H1 (cell line): ENCODE data around the gene JMJD7. TPM values are rescaled to one million over a fixed set of nuclear protein-coding genes. Genes with fewer than 3 reads are reported as not detected.

Source experiments
- CTCF ChIA-PET: fragments of 300-600 bp; sonication (Branson Sonifier 250); formaldehyde crosslinking; loops from one replicate; lab custom pipeline; 2021; ENCODE audit not compliant: partially characterized antibody; lab: Charles Lee
- POLR2A ChIA-PET: fragments of 300-600 bp; sonication (Branson Sonifier 250); formaldehyde crosslinking; loops from one replicate; lab custom pipeline; 2021; ENCODE audit warnings: inconsistent platforms; ENCODE audit not compliant: partially characterized antibody; lab: Charles Lee
- DNase-seq, 2 experiments: peaks; one replicate each; pipeline versions ENCODE4 v3.0.0 to v3.0.0-alpha.2; 2010 to 2022; ENCODE audit warnings: low spot score in 2 of 2, low read depth in 1 of 2, mixed read lengths in 1 of 2
- FAIRE-seq: peaks from 2 replicates; lab custom pipeline; 2011; peaks lifted over from hg19 to GRCh38; lab: Jason Lieb, UNC
- H2AFZ ChIP-seq: 2 replicates; pipeline ENCODE4 v1.8.1; 2012; ENCODE audit warnings: low read length, inconsistent platforms
- H2AK5ac ChIP-seq: 2 replicates; pipeline ENCODE4 v1.6.1; 2013; ENCODE audit warnings: low read depth, low read length
- H2BK120ac ChIP-seq: replicated peaks from 2 replicates; pipeline ENCODE3; 2013; ENCODE audit warnings: low read depth, low read length, inconsistent platforms
- H2BK12ac ChIP-seq: 2 replicates; pipeline ENCODE4 v1.6.1; 2013; ENCODE audit warnings: low read depth, low read length
- H2BK15ac ChIP-seq: 2 replicates; pipeline ENCODE4 v1.6.1; 2013; ENCODE audit warnings: low read length
- H2BK20ac ChIP-seq: 2 replicates; pipeline ENCODE4 v1.6.1; 2013; ENCODE audit warnings: low read length
- H2BK5ac ChIP-seq: 2 replicates; pipeline ENCODE4 v1.6.1; 2013; ENCODE audit warnings: low read depth, low read length
- H3K14ac ChIP-seq: 2 replicates; pipeline ENCODE4 v1.6.1; 2013; ENCODE audit warnings: inconsistent platforms; ENCODE audit not compliant: insufficient read length
- H3K18ac ChIP-seq: 2 replicates; pipeline ENCODE4 v1.6.1; 2013; ENCODE audit warnings: low read length; ENCODE audit errors: extremely low read depth
- H3K23ac ChIP-seq: 2 replicates; pipeline ENCODE4 v1.6.1; 2013; ENCODE audit warnings: inconsistent platforms; ENCODE audit not compliant: insufficient read length
- H3K23me2 ChIP-seq: 2 replicates; pipeline ENCODE4 v1.6.1; 2013; ENCODE audit warnings: low read depth, low read length
- H3K27ac ChIP-seq: 2 replicates; pipeline ENCODE4 v1.6.1; 2011; ENCODE audit warnings: low read depth, low read length, inconsistent platforms
- H3K27me3 ChIP-seq, 4 experiments: replicated peaks in 1 of 4; 1 replicate in 1 of 4; 2 replicates in 3 of 4; pipeline versions ENCODE4 v1.6.1 to v1.8.1; 2011 to 2013; ENCODE audit warnings: low read length in 3 of 4, mild to moderate bottlenecking in 3 of 4, inconsistent platforms in 2 of 4, mixed read lengths in 2 of 4, moderate library complexity in 1 of 4; ENCODE audit not compliant: control insufficient read depth in 3 of 4, insufficient read depth in 3 of 4; ENCODE audit errors: extremely low read depth in 1 of 4
- H3K36me3 ChIP-seq, 4 experiments: 2 replicates each; pipeline versions ENCODE4 v1.6.1 to v1.8.1; 2011 to 2013; ENCODE audit warnings: mild to moderate bottlenecking in 4 of 4, low read length in 3 of 4, moderate library complexity in 2 of 4, control low read depth in 1 of 4, inconsistent platforms in 1 of 4; ENCODE audit not compliant: insufficient read depth in 4 of 4, control insufficient read depth in 2 of 4
- H3K4ac ChIP-seq: replicated peaks from 2 replicates; pipeline ENCODE3; 2013; ENCODE audit warnings: low read length, low read depth, mixed read lengths, inconsistent platforms; ENCODE audit not compliant: insufficient read length
- H3K4me1 ChIP-seq, 4 experiments: replicated peaks in 1 of 4; 1 replicate in 1 of 4; 2 replicates in 3 of 4; pipeline versions ENCODE4 v1.6.1 to v1.8.1; 2011 to 2013; ENCODE audit warnings: low read length in 3 of 4, inconsistent platforms in 2 of 4, mixed read lengths in 1 of 4; ENCODE audit not compliant: insufficient read depth in 4 of 4, control insufficient read depth in 3 of 4
- H3K4me2 ChIP-seq, 2 experiments: 2 replicates each; pipeline versions ENCODE4 v1.6.1 to v1.8.1; 2011 to 2013; ENCODE audit warnings: low read depth in 2 of 2, low read length in 2 of 2, control low read depth in 1 of 2, inconsistent platforms in 1 of 2, mild to moderate bottlenecking in 1 of 2; ENCODE audit not compliant: insufficient read depth in 1 of 2
- H3K4me3 ChIP-seq, 4 experiments: fragments of 200-600, 300-600 bp in 1 of 4; sonication (generic), shearing (Covaris generic), sonication (Bioruptor Twin) in 1 of 4; 2 replicates each; pipeline versions ENCODE4 v1.5.1 to v1.8.1; 2011 to 2016; ENCODE audit warnings: low read length in 4 of 4, low read depth in 3 of 4, control low read depth in 2 of 4, inconsistent platforms in 2 of 4, mild to moderate bottlenecking in 2 of 4, mixed read lengths in 1 of 4, moderate library complexity in 1 of 4; ENCODE audit not compliant: insufficient read depth in 2 of 4; ENCODE audit errors: extremely low read depth in 1 of 4
- H3K56ac ChIP-seq: replicated peaks from 2 replicates; pipeline ENCODE3; 2013; ENCODE audit warnings: low read depth, mild to moderate bottlenecking, mixed read lengths, low read length, inconsistent platforms; ENCODE audit not compliant: insufficient read length
- H3K79me1 ChIP-seq: 2 replicates; pipeline ENCODE4 v1.6.1; 2013; ENCODE audit warnings: low read depth, low read length, control low read depth
- H3K79me2 ChIP-seq, 2 experiments: 2 replicates each; pipeline versions ENCODE4 v1.6.1 to v1.8.1; 2012 to 2013; ENCODE audit warnings: low read length in 2 of 2, mild to moderate bottlenecking in 2 of 2, inconsistent platforms in 1 of 2; ENCODE audit not compliant: insufficient read depth in 2 of 2, control insufficient read depth in 1 of 2
- H3K9ac ChIP-seq, 4 experiments: replicated peaks in 1 of 4; 1 replicate in 1 of 4; 2 replicates in 3 of 4; pipeline versions ENCODE4 v1.6.1 to v1.8.1; 2011 to 2013; ENCODE audit warnings: low read depth in 3 of 4, low read length in 3 of 4, control low read depth in 2 of 4, mild to moderate bottlenecking in 2 of 4, moderate library complexity in 2 of 4, inconsistent platforms in 1 of 4; ENCODE audit errors: extremely low read depth in 1 of 4
- H3K9me3 ChIP-seq, 2 experiments: 2 replicates each; pipeline versions ENCODE4 v1.6.1 to v1.8.1; 2012 to 2013; ENCODE audit warnings: mild to moderate bottlenecking in 2 of 2, moderate library complexity in 2 of 2, control low read depth in 1 of 2, inconsistent platforms in 1 of 2, low read depth in 1 of 2, low read length in 1 of 2, mixed read lengths in 1 of 2; ENCODE audit not compliant: insufficient read depth in 2 of 2
- H4K20me1 ChIP-seq, 2 experiments: replicated peaks in 1 of 2; 2 replicates each; pipeline versions ENCODE3 to v1.8.1; 2011 to 2013; ENCODE audit warnings: inconsistent platforms in 2 of 2, low read length in 2 of 2, mild to moderate bottlenecking in 1 of 2; ENCODE audit not compliant: insufficient read depth in 2 of 2, control insufficient read depth in 1 of 2
- H4K5ac ChIP-seq: 2 replicates; pipeline ENCODE4 v1.6.1; 2013; ENCODE audit warnings: low read length, low read depth, mixed read lengths, inconsistent platforms; ENCODE audit not compliant: insufficient read length
- H4K8ac ChIP-seq: 2 replicates; pipeline ENCODE4 v1.8.0; 2013; ENCODE audit warnings: mild to moderate bottlenecking, moderate library complexity, low read length, inconsistent platforms; ENCODE audit not compliant: insufficient read depth; ENCODE audit errors: extremely low read depth
- H4K91ac ChIP-seq: replicated peaks from 2 replicates; pipeline ENCODE3; 2013; ENCODE audit warnings: low read length, mixed read lengths, inconsistent platforms; ENCODE audit not compliant: insufficient read length
- CBX5 ChIP-seq: fragments of 300-800, 300-1000 bp; sonication (generic); IDR thresholded peaks from 2 replicates; pipeline ENCODE4 v1.7.1; 2016; ENCODE audit warnings: antibody characterized with exemption, low read length, low read depth
- EZH2 ChIP-seq: fragments of 200-600 bp; sonication (generic); IDR thresholded peaks from 2 replicates; pipeline ENCODE4 v1.7.1; 2012; ENCODE audit warnings: low read depth, mild to moderate bottlenecking, moderate library complexity, low read length, inconsistent platforms; ENCODE audit not compliant: severe bottlenecking
- MAFK ChIP-seq: IDR thresholded peaks from 2 replicates; pipeline ENCODE4 v1.6.1; 2012; ENCODE audit warnings: low read depth, mild to moderate bottlenecking, improper control_type of control experiment, low read length
- POLR2A ChIP-seq, 2 experiments: IDR thresholded peaks; 1 replicate in 1 of 2; 2 replicates in 1 of 2; pipeline ENCODE4 v1.6.1; 2011; ENCODE audit warnings: low read depth in 2 of 2, low read length in 2 of 2, mild to moderate bottlenecking in 2 of 2; ENCODE audit errors: control extremely low read depth in 1 of 2
- SUZ12 ChIP-seq: fragments of 200-600 bp; sonication (generic); IDR thresholded peaks from 2 replicates; pipeline ENCODE4 v1.6.1; 2012; ENCODE audit warnings: mild to moderate bottlenecking, inconsistent platforms, low read length, moderate library complexity, mixed read lengths
- WGBS, 2 experiments: shearing (Covaris generic) in 1 of 2; methylation state at CpG; one replicate each; pipeline versions ENCODE4 v1.1.6 to v1.1.7; 2013 to 2015; ENCODE audit warnings: low lambda C conversion rate in 2 of 2, mixed read lengths in 2 of 2, inconsistent platforms in 1 of 2, low coverage in 1 of 2, missing lambda C conversion rate in 1 of 2; ENCODE audit not compliant: insufficient replicate concordance in 2 of 2, insufficient coverage in 1 of 2, insufficient read length in 1 of 2; ENCODE audit errors: extremely low coverage in 1 of 2, missing lambda C conversion rate in 1 of 2; 5-methylcytosine and 5-hydroxymethylcytosine counted together
- polyA plus RNA-seq, 7 experiments: library from polyadenylated mRNA; depleted of rRNA in 3 of 7; stranded (reverse) in 5 of 7; unstranded in 2 of 7; fragments of >200 nt in 5 of 7; fragments of 200-250 nt in 2 of 7; gene quantifications; 1 replicate in 5 of 7; 2 replicates in 1 of 7; 4 replicates in 1 of 7; pipeline versions ENCODE4 v1.2.1 to v1.2.3, GENCODE V29; 2011 to 2013; ENCODE audit warnings: missing spikeins in 2 of 7, mixed read lengths in 2 of 7
- total RNA-seq: library from RNA; stranded (reverse); fragmentation: NEBNext Ultra II Directional; extraction: Animal tissue kit (Norgen Biotek cat#: 25700); gene quantifications from 2 replicates; pipeline ENCODE4 v1.2.1, GENCODE V29; 2021

The JMJD7 gene
- total and polyA plus RNA-seq, 2 of the 8 experiments (the other 6 are each of a cell fraction or from before 2014, with no cell fraction given): 15.0 to 20.0 TPM

DNA sequence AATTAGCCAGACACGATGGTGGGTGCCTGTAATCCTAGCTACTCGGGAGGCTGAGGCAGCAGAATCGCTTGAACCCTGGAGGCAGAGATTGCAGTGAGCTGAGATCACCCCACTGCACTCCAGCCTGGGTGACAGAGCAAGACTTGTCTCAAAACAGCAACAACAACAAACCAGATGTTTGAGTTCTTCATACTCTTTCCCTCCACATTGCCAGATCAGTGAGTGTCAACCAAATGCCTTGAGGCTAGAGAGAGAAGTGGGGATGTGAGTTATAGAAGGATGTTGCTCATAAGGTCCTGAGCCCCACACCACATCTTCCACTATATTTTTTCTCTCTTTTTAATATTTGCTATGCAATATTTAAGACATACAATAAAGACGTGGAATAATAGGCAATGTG is 33.8 kb upstream of the JMJD7 start:
- Histone ChIP-seq H3K23me2 (no peaks in the 10 kb centered on the region), H2BK5ac (no peak overlapping the region), H2BK15ac (no peak overlapping the region), H4K5ac (no peak overlapping the region), H3K36me3 (no peaks in the 10 kb centered on the region), H3K18ac (no peak overlapping the region), H2BK20ac (no peak overlapping the region), H2AFZ (no peak overlapping the region), H3K9ac (no peak overlapping the region), H3K27ac (no peak overlapping the region), H2AK5ac (no peak overlapping the region), H3K4me3 (no peak overlapping the region), H3K4me1 (peaks cover 6 to 19% (median 13%) of the 10 kb centered on the region in 4 experiments; a peak in 6 of 7 replicates), H2BK120ac (no peak overlapping the region), H3K27me3 (no peaks in the 10 kb centered on the region), H3K4me2 (no peak overlapping the region), H4K91ac (no peak overlapping the region), H3K79me1 (no peaks in the 10 kb centered on the region), H3K79me2 (no peaks in the 10 kb centered on the region; a peak in 1 of 4 replicates), H2BK12ac (no peak overlapping the region), H3K23ac (no peak overlapping the region), H4K8ac (no peak overlapping the region), H3K4ac (no peak overlapping the region), H3K56ac (no peak overlapping the region), H4K20me1 (peaks cover 0 to under 1% of the 10 kb centered on the region in 2 experiments), H3K14ac (no peak overlapping the region), H3K9me3 (no peaks in the 10 kb centered on the region)
- ChIA-PET POLR2A (no interaction called here), CTCF (interaction anchor here (1.1 to 2.7 kb wide), 6 partner anchors 11 to 190 kb away, joined by 3 to 15 read pairs (median 3); no protein-coding TSS in a partner anchor)
- TF ChIP-seq SUZ12 (no peak), MAFK (no peak), CBX5 (no peak), POLR2A (IDR thresholded peaks at IDR 0.05; ENCODE audit: control extremely low read depth in 1 of 2, low read depth in 2 of 2, low read length in 2 of 2) (no peak), EZH2 (no peak)
- WGBS, 2 experiments: 88% methylated on average over 4 of the region's 4 CpGs; no CpG with 5 or more reads in 1 of the 2 experiments
- FAIRE-seq (no peak), DNase-seq (no peak)
